ENCODE measurements around the gene CDH4.

The CDH4 gene

DNA sequence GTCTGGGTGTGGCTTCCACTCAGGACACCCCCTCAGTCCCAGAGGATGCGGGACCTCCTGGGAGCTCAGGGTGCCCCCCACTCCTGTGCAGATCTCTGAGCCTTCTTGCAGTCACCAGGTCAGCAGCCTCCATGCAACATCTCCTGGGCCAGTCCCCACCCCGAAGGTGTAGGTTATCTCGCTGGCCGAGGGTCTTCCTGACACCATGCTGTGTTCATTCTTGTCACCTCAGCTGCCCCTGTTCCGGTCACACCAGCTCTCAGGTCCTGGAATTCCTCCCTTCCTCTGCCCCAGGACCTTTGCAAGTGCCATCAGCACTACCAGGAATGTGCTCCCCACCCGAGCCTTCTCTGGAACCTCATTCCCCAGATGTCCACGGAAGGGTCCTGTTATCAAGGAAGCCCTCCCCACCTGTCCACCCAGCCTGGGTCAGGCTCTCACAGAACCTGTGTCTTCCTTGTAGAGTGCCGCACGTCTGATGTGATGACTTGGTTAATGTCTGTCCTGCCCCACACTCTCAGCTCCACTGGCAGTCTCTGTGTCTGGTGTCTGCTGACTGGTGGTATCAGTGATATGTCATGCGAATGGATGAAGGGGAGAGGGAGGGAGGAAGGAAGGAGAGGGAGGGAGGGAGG is 484.1 kb downstream of the CDH4 start:
- Histone ChIP-seq H3K9ac (ENCODE audit: low read length) (no peak overlapping the region), H3K27ac (ENCODE audit: low read depth, low read length) (no peak overlapping the region), H3K4me1 (ENCODE audit: control insufficient read depth, insufficient read depth, low read length) (no peaks in the 10 kb centered on the region), H3K27me3 (ENCODE audit: control insufficient read depth, insufficient read depth, low read length) (peaks cover 2% of the 10 kb centered on the region), H3K4me3 (ENCODE audit: low read length) (no peak overlapping the region), H3K36me3 (ENCODE audit: control insufficient read depth, insufficient read depth, low read length) (no peaks in the 10 kb centered on the region)

DNA sequence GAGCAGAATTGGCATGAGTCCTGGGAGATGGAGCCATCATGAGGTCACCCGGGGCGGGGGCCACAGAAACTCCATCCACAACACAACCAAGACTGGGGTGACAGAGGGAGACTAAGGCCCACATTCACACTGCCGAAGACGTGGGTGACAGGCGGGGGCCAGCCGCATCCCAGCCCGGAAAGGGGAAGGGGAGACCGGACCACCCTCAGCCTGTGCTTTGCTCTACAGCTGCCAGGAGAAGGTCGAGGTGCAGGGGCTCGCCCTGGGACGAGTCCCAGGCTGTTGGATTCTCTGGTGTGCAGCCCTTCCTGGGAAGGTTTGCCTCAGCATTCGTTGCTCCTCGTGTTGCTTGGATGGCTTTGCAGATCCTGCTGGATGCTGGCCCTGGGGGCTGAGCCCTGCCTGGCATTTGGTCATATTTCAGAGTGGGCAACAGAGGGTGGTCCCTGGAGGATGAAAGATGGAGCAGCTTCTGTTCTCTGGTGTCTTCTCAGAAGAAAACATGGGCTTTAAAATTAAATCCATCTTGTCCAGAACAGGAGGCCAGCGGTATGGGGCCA is 484.8 kb downstream of the CDH4 start:
- Histone ChIP-seq H3K4me1 (ENCODE audit: control insufficient read depth, insufficient read depth, low read length) (no peaks in the 10 kb centered on the region), H3K9ac (ENCODE audit: low read length) (no peak overlapping the region), H3K27ac (ENCODE audit: low read depth, low read length) (no peak overlapping the region), H3K27me3 (ENCODE audit: control insufficient read depth, insufficient read depth, low read length) (peaks cover 2% of the 10 kb centered on the region), H3K36me3 (ENCODE audit: control insufficient read depth, insufficient read depth, low read length) (no peaks in the 10 kb centered on the region), H3K4me3 (ENCODE audit: low read length) (no peak overlapping the region)

DNA sequence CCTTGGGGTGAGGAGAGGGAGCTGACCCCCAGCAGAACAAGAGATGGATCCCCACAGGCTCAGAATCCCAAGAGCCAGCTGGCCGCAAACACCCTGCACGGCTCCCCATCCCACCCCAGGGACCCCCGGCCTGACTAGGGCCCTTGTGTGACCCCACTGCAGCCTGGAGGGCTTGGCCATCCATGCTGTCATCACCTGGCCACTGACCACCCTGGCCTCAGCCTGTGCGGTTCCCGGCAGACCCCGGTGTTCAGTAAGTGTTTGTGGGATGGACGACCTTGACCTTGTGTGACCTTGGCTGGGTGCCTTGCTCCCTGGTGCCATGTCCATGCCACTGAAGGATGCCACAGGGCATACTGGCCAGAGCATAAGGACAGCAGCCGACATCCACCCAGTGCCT is 485.3 kb downstream of the CDH4 start:
- Histone ChIP-seq H3K27me3 (ENCODE audit: control insufficient read depth, insufficient read depth, low read length) (peaks cover 2% of the 10 kb centered on the region), H3K4me1 (ENCODE audit: control insufficient read depth, insufficient read depth, low read length) (no peaks in the 10 kb centered on the region), H3K4me3 (ENCODE audit: low read length) (no peak overlapping the region), H3K9ac (ENCODE audit: low read length) (no peak overlapping the region), H3K36me3 (ENCODE audit: control insufficient read depth, insufficient read depth, low read length) (no peaks in the 10 kb centered on the region), H3K27ac (ENCODE audit: low read depth, low read length) (no peak overlapping the region)

DNA sequence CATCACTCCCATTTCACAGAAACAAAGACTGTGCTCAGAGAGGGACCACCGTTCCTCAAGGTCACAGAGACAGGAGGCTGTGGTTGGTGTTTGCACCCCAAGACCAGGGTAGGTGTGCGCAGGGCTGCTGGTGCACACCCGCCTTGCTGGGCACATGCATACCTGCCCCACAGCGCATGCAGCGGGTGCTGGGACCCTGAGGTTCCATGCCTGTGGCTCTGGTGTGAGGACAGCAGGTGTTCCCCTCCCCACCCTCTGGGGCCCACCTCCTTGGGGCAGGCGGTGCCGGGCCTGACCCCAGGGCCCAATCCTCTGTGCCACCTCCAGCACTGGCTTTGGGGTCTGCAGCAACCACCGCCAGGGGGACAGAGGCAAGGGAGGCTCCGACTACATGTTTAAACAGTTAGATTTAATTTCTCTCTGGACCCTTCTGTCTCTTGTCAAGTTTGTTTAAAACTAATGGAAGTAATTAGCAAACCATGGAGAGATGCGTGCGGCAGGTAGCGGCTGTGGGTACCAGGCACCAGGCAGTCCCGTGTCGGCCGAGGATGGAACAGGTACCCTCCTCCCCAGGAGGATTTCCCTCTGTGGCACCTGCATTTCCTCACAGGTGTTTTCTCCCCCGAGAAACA is 485.9 kb downstream of the CDH4 start:
- H3K36me3 ChIP-seq (ENCODE audit: control insufficient read depth, insufficient read depth, low read length): no peaks in the 10 kb centered on the region
- no peaks in the 10 kb centered on the region for H3K4me1 ChIP-seq (ENCODE audit: control insufficient read depth, insufficient read depth, low read length)
- no peak overlapping the region for H3K9ac ChIP-seq (ENCODE audit: low read length)
- H3K27me3 ChIP-seq (ENCODE audit: control insufficient read depth, insufficient read depth, low read length): peaks cover 2% of the 10 kb centered on the region
- H3K27ac ChIP-seq (ENCODE audit: low read depth, low read length): no peak overlapping the region
- no peak overlapping the region for H3K4me3 ChIP-seq (ENCODE audit: low read length)

DNA sequence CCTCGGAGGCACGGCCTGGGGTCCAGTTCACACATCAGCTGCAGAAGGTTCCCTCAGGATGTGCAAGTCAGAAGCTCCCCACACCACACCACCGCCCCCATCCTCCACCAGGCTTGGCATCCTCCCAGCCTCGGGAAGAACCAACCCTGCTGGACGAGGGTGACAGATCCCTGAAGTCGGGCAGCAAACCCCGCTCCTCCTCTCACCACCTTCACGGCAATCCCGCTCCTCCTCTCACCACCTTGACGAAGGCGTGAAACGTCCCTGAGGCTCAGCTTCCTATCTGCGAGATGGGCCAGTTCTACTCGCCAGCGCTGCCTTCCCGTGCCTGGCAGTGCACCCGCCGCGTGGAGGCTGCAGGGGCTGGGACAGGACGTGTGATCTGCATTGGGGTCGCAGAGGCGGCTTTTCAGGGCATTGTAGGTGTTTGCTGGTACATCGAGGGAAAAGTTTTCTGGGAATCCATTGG is 486.6 kb downstream of the CDH4 start:
- Histone ChIP-seq H3K27ac (ENCODE audit: low read depth, low read length) (no peak overlapping the region), H3K4me1 (ENCODE audit: control insufficient read depth, insufficient read depth, low read length) (no peaks in the 10 kb centered on the region), H3K27me3 (ENCODE audit: control insufficient read depth, insufficient read depth, low read length) (peaks cover 2% of the 10 kb centered on the region), H3K36me3 (ENCODE audit: control insufficient read depth, insufficient read depth, low read length) (no peaks in the 10 kb centered on the region), H3K4me3 (ENCODE audit: low read length) (no peak overlapping the region), H3K9ac (ENCODE audit: low read length) (no peak overlapping the region)

DNA sequence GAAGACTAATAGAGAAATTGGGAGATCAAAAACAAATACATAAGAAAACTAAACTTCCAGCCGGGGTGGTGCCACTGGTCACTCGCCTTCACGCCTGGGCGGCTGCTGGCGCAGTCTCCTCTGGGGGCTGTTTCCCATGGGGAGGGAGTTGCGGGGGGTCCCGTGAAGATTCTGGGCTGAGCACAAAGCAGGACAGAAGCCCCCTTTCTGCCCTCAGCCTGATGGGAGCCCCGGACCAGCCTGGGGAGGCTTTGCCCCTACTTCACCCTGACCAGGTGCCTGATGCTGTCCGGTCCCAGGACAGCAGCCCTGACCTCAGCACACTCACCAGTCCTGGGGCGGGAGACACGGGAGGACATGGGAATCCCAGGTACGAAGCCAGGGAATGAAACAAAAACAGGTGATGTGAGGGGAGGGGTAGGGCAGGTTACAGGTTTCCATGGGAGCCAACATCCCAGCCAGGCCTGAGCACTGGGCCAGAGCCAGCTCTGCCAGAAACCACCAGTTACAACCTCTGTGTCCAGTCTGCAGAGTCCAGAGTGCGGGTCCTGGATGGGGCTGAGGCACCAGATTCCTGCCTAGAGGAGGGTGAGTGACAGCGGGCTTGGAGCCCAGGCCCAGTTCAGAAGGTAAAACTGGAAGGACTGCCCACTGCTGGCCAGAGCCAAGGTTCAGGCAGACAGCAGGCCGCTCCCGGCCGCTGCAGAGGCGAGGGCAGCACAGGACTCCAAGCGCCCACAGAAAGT is 487.2 kb downstream of the CDH4 start:
- no peak overlapping the region for H3K4me3 ChIP-seq (ENCODE audit: low read length)
- H3K36me3 ChIP-seq (ENCODE audit: control insufficient read depth, insufficient read depth, low read length): no peaks in the 10 kb centered on the region
- no peak overlapping the region for H3K9ac ChIP-seq (ENCODE audit: low read length)
- peaks cover 2% of the 10 kb centered on the region for H3K27me3 ChIP-seq (ENCODE audit: control insufficient read depth, insufficient read depth, low read length)
- H3K4me1 ChIP-seq (ENCODE audit: control insufficient read depth, insufficient read depth, low read length): no peaks in the 10 kb centered on the region
- no peak overlapping the region for H3K27ac ChIP-seq (ENCODE audit: low read depth, low read length)

DNA sequence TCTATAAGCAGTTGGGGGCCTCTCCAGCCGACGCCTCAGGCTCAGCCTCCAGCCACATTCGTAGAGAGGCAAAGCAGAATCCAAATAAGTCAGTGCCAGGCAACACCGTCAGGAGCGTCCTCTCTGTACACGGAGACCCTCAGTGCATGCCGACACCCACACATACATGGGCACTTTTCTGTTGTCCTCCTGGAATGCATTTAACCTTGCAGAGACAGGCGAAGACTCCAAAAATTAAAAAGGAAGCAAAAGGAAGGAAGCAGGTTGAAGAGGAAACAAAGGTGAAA is 487.7 kb downstream of the CDH4 start:
- Histone ChIP-seq H3K4me3 (ENCODE audit: low read length) (no peak overlapping the region), H3K36me3 (ENCODE audit: control insufficient read depth, insufficient read depth, low read length) (no peaks in the 10 kb centered on the region), H3K9ac (ENCODE audit: low read length) (no peak overlapping the region), H3K4me1 (ENCODE audit: control insufficient read depth, insufficient read depth, low read length) (no peaks in the 10 kb centered on the region), H3K27me3 (ENCODE audit: control insufficient read depth, insufficient read depth, low read length) (peaks cover 2% of the 10 kb centered on the region), H3K27ac (ENCODE audit: low read depth, low read length) (no peak overlapping the region)

DNA sequence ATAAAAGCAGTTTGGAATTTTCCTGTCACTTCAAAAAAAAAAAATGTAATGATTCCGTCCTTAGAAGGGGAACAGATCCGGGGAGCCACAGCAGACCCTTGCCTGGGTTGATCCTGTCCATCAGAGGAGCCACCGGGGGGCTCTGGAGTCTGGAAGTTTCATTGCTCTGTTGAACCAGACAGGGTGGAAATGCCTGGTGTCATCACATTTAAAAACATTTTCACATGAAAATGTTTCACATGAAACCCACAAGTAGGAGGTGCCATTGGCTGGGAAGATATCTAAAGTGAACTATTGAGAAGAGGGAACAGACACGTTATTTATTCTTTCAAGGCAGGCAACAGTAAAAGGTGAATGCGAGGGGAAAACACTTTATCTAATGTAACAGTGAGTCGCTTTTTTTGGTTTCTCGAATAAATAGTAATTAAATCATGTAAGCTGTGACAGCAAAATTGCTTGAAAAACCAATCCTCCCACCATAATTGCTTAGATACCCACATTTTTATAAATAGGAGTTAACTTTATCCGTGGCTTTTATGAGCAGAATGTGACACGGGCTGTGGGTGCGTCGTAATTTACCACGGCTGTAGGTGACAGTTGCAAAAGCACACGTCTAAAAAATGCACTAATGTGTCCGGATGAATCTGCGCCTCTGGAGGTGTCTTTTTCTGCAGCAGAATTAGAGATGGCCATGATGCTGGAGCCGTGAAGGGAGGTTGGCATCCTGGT is 490.2 kb downstream of the CDH4 start:
- Histone ChIP-seq H3K9ac (ENCODE audit: low read length) (no peak overlapping the region), H3K4me1 (ENCODE audit: control insufficient read depth, insufficient read depth, low read length) (no peaks in the 10 kb centered on the region), H3K27ac (ENCODE audit: low read depth, low read length) (no peak overlapping the region), H3K36me3 (ENCODE audit: control insufficient read depth, insufficient read depth, low read length) (no peaks in the 10 kb centered on the region), H3K4me3 (ENCODE audit: low read length) (no peak overlapping the region), H3K27me3 (ENCODE audit: control insufficient read depth, insufficient read depth, low read length) (no peaks in the 10 kb centered on the region)

DNA sequence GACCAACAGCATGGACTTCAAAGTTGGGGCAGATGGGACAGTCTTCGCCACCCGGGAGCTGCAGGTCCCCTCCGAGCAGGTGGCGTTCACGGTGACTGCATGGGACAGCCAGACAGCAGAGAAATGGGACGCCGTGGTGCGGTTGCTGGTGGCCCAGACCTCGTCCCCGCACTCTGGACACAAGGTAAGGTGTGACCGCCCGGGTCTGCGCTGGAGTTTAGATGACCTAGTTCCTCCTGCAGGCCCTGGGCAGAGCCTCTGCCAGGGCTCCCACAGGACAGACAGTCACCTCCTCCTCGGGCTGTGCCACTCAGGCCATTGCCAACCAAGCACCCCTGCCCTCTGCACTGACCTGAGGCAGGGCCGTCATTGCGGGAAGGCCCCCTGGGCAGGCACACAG is 491.5 kb downstream of the CDH4 start:
- H3K4me1 ChIP-seq (ENCODE audit: control insufficient read depth, insufficient read depth, low read length): no peaks in the 10 kb centered on the region
- H3K36me3 ChIP-seq (ENCODE audit: control insufficient read depth, insufficient read depth, low read length): no peaks in the 10 kb centered on the region
- no peaks in the 10 kb centered on the region for H3K27me3 ChIP-seq (ENCODE audit: control insufficient read depth, insufficient read depth, low read length)
- H3K9ac ChIP-seq (ENCODE audit: low read length): no peak overlapping the region
- H3K4me3 ChIP-seq (ENCODE audit: low read length): no peak overlapping the region
- no peak overlapping the region for H3K27ac ChIP-seq (ENCODE audit: low read depth, low read length)

DNA sequence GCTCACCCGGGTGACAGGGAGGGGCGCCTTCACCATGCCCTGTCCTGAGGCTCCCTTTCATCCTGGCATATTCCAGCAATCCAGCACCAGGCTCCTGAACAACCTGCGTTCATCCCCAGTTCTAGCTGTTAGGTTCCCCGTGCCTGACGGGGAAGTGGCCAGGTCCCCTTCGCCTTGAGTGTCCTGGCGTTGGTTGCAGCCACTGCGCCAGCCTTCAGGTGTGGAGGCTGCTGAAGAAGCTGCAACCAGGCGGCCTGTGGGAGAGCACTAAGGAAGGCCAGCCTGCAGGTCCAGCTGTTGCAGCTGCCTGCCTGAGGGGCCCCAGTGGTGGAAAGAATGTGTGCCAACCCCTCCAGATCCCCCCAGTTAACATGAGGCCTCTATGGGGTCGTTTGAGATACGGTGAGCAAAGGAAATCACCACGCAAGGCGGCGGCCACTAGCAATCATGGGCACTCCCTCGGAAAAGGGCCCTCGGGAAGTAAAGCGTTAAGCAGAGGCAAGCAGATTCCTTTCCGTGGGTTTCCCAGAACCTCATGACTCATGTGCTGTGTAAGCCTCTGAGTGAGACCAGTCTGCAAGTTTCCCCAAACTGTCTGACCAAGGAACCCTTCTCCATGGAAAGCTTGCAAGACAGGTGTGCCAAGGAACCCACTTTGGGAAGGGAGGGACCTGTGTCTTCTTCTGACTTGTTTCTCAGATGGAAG is 492.8 kb downstream of the CDH4 start:
- no peaks in the 10 kb centered on the region for H3K27me3 ChIP-seq (ENCODE audit: control insufficient read depth, insufficient read depth, low read length)
- no peak overlapping the region for H3K9ac ChIP-seq (ENCODE audit: low read length)
- H3K4me3 ChIP-seq (ENCODE audit: low read length): no peak overlapping the region
- H3K27ac ChIP-seq (ENCODE audit: low read depth, low read length): no peak overlapping the region
- H3K36me3 ChIP-seq (ENCODE audit: control insufficient read depth, insufficient read depth, low read length): no peaks in the 10 kb centered on the region
- H3K4me1 ChIP-seq (ENCODE audit: control insufficient read depth, insufficient read depth, low read length): no peaks in the 10 kb centered on the region

DNA sequence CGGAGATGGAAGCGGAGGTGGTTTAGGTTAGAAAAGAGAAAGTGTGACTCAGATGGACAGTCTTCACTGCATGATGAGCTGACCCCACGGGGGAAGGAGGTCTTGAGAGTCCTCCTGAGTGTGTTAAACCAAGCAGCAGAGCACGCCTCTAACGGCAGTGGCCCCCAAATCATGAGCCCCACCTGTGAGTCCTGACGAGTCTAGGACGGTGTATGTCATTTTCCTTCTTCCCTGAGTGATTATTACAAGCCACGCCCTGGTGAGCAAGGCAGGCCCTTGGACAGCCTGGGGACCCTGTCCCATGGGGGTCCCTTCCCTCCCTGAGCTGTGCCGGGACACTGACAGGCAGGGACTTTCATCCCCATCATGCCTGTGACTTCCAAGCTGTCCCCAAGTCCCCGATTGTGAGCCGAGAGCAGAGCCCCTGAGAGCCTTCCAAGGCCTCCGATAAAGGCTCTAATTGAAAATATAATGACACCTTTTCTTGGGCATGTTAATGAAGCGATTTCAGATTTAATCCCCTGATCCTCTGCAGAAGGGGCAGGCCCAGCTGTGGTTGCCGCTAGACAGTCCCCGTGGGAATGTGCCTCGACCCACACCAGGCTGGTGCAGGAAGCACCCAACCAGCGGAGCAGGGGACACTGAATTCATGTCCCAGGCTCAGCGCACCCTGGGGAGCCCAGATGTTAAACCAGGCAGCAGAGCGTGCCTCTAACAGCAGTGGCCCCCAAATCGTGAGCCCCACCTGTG is 493.5 kb downstream of the CDH4 start:
- Histone ChIP-seq H3K27ac (ENCODE audit: low read depth, low read length) (no peak overlapping the region), H3K4me3 (ENCODE audit: low read length) (no peak overlapping the region), H3K9ac (ENCODE audit: low read length) (no peak overlapping the region), H3K4me1 (ENCODE audit: control insufficient read depth, insufficient read depth, low read length) (no peaks in the 10 kb centered on the region), H3K36me3 (ENCODE audit: control insufficient read depth, insufficient read depth, low read length) (no peaks in the 10 kb centered on the region), H3K27me3 (ENCODE audit: control insufficient read depth, insufficient read depth, low read length) (no peaks in the 10 kb centered on the region)
